ENCODE measurements around the gene CD247.

CD247 gene

GRCh38 chr1:167541610-167542009 lies 23.3 kb upstream of the CD247 start:
- no peak for FAIRE-seq

GRCh38 chr1:167541003-167541402 lies 22.7 kb upstream of the CD247 start:
- peak; percentile 40 for FAIRE-seq

GRCh38 chr1:167538657-167539056 lies 20.3 kb upstream of the CD247 start:
- FAIRE-seq, result no peak

- FAIRE-seq, result no peak
Observed at GRCh38 chr1:167533851-167534300, 15.5 kb upstream of the CD247 start.

GRCh38 chr1:167532964-167533824 lies 14.9 kb upstream of the CD247 start:
- FAIRE-seq, result no peak

GRCh38 chr1:167532375-167532774 lies 14.0 kb upstream of the CD247 start:
- FAIRE-seq, result no peak

GRCh38 chr1:167529829-167530474 lies 11.6 kb upstream of the CD247 start:
- no peak for FAIRE-seq

- no peak for FAIRE-seq
Observed at GRCh38 chr1:167528057-167528728, 9.9 kb upstream of the CD247 start.

- no peak for FAIRE-seq
Observed at GRCh38 chr1:167526667-167527383, 8.5 kb upstream of the CD247 start.

- FAIRE-seq, result no peak
Observed at GRCh38 chr1:167524651-167525050, 6.3 kb upstream of the CD247 start.

GRCh38 chr1:167522246-167522645 lies 3.9 kb upstream of the CD247 start:
- FAIRE-seq, result no peak

GRCh38 chr1:167520711-167521206 lies 2.4 kb upstream of the CD247 start:
- FAIRE-seq, result no peak

GRCh38 chr1:167517535-167518330 lies 596 bp downstream of the CD247 start:
- no peak for FAIRE-seq

GRCh38 chr1:167516404-167517388 lies 1.6 kb downstream of the CD247 start:
- FAIRE-seq, result no peak

- no peak for FAIRE-seq
Observed at GRCh38 chr1:167515893-167516321, 2.4 kb downstream of the CD247 start.

- no peak for FAIRE-seq
Observed at GRCh38 chr1:167515461-167515860, 2.9 kb downstream of the CD247 start.

GRCh38 chr1:167514288-167514687 lies 4.0 kb downstream of the CD247 start:
- FAIRE-seq, result no peak

GRCh38 chr1:167512046-167512654 lies 6.2 kb downstream of the CD247 start:
- no peak for FAIRE-seq

GRCh38 chr1:167511374-167511986 lies 6.8 kb downstream of the CD247 start:
- FAIRE-seq, result no peak

- FAIRE-seq, result no peak
Observed at GRCh38 chr1:167510881-167511280, 7.4 kb downstream of the CD247 start.
